ES-I3 (cell line): ENCODE results near the gene APOM.

Source experiments
- H3K36me3 ChIP-seq: 2 replicates; pipeline ENCODE4 v1.6.1; 2013; ENCODE audit warnings: mild to moderate bottlenecking, low read length, control low read depth, moderate library complexity; ENCODE audit not compliant: insufficient read depth
- H3K4me1 ChIP-seq: 2 replicates; pipeline ENCODE4 v1.6.1; 2013; ENCODE audit warnings: mild to moderate bottlenecking, control low read depth, low read length; ENCODE audit not compliant: insufficient read depth
- H3K9ac ChIP-seq: 2 replicates; pipeline ENCODE4 v1.6.1; 2013; ENCODE audit warnings: low read depth, mild to moderate bottlenecking, low read length, moderate library complexity
- H3K9me3 ChIP-seq: 2 replicates; pipeline ENCODE4 v1.6.1; 2013; ENCODE audit warnings: mild to moderate bottlenecking, low read length, moderate library complexity; ENCODE audit not compliant: control insufficient read depth, insufficient read depth

The APOM gene

GRCh38 chr6:31658983-31659648 lies 3.4 kb downstream of the APOM start:
- H3K4me1 ChIP-seq, result no peaks in the 10 kb centered on the region; the same call in 1 of the 2 replicates
- no peaks in the 10 kb centered on the region for H3K9me3 ChIP-seq
- no peaks in the 10 kb centered on the region for H3K36me3 ChIP-seq
- H3K9ac ChIP-seq, result peak overlapping the region; percentile 75; the same call in 1 of the 2 replicates

DNA sequence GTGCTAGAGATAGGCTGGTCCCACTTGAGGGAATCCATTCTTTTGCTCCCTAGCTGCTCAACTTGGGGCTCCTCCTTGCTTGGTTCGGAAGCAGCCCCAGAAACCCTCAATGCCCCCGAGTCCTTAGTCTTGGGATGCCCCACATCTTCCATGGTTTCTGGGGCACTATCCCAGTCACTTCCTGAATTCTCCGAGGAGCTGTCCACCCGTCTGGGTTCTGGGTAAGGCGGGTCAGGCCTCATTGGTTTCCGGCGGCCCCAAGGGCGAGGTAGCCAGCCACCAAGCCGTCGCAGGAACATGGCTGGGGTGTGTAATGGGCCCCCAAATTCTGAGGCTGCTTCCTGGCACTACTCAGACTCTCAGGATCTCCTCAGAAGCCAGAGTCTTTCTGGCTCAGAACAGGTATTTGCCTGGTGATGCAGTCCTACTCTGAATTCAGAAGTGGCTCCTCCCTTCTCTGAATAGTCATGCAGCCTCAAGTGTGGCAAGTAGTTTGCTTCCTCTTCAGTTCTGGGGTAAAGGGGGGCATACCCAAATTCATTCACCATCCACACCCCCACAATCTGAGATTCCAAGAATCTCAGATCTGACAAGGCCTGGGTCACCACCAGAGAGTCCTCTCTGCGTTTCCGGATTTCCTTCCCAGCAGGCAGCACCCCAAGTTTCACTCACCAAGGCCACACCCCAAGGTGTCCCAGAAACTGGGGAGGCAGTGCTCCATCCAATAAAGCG lies 4.1 kb downstream of the APOM start:
- Histone ChIP-seq H3K4me1 (no peaks in the 10 kb centered on the region; the same call in 1 of the 2 replicates), H3K36me3 (no peaks in the 10 kb centered on the region), H3K9ac (peak overlapping the region; percentile 75), H3K9me3 (no peaks in the 10 kb centered on the region)

GRCh38 chr6:31660381-31661261 lies 4.9 kb downstream of the APOM start, which contains the start of gene C6orf47:
Gene C6orf47, minus strand, starts transcription at chr6:31660778. Its CDS starts 831 bp downstream, at chr6:31659947.
- Histone ChIP-seq H3K9me3 (no peaks in the 10 kb centered on the region), H3K36me3 (no peaks in the 10 kb centered on the region), H3K9ac (peak within 1 kb of the TSS; percentile 75), H3K4me1 (no peaks in the 10 kb centered on the region; the same call in 1 of the 2 replicates)

DNA sequence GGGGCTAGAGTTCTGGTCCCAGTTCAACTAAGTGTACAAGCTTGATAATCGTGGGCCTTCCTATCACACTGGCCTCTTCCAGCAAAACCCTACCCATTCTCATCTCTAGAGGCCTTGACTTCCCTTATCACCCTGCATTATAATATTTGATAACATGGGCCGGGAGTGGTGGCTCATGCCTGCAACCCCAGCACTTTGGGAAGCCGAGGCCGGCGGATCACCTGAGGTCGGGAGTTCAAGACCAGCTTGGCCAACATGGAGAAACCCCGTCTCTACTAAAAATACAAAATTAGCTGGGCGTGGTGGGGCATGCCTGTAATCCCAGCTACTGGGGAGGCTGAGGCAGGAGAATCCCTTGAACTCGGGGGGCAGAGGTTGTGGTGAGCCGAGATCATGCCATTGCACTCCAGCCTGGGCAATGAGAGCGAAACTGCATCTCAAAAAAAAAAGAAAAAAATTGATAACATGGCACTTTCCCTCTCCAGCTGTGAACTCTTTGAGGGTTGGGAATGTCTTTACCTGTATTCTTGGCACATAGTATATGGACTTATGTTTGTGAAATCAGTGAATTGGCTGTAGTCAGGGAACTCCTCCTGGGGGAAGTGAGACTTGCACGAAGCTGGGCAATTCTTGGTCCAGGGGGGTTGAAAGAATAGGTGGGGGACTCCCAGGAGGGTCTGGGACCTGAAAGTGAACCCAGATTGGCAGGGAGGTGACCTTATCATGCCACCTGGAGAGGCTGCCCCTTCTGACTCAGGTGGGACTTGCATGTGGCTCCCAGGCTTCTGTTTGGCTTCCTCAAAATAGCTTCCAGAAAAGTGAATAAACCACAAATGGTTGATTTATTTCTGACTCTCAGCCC lies 5.8 kb downstream of the APOM start:
- Histone ChIP-seq H3K4me1 (peaks cover 1% of the 10 kb centered on the region), H3K36me3 (no peaks in the 10 kb centered on the region), H3K9ac (peak overlapping the region; percentile 75; the same call in 1 of the 2 replicates), H3K9me3 (no peaks in the 10 kb centered on the region)

DNA sequence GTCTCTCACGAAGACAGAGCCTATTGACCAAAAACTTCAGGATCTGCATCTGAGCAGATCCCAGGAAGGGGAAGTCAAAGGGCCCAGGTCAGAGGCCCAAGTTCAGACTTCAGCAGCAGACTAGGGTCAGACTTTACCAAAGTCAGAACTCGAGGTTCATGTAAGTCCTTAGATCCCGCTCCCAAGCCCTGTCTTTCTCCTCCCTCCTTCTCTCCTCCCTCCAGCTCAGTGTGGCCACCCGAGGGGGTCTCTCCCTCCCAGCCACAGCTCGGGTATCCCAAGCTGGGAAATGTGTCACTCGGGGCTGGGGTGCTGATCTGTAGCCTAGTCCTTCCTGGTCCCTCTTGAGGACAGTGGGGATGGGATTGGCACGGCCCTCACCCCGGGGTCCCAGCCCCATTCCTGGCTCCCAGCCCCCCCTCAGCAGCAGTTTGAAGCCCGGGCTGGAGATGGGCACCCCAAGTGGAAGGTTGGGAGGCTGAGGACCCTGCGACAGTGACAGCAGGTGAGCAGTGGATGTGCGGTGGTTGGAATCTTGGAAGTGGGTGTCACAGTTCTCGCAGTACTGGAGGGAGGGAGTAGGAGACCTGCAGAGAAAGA lies 6.5 kb downstream of the APOM start:
- Histone ChIP-seq H3K9me3 (no peaks in the 10 kb centered on the region), H3K9ac (no peak overlapping the region), H3K4me1 (peaks cover 6% of the 10 kb centered on the region), H3K36me3 (peaks cover 5% of the 10 kb centered on the region; the same call in 1 of the 2 replicates)

GRCh38 chr6:31663126-31663960 lies 7.6 kb downstream of the APOM start:
- Histone ChIP-seq H3K9ac (peak overlapping the region; percentile 90; the same call in 1 of the 2 replicates), H3K9me3 (no peaks in the 10 kb centered on the region), H3K36me3 (peaks cover 15% of the 10 kb centered on the region), H3K4me1 (peaks cover 6% of the 10 kb centered on the region)

DNA sequence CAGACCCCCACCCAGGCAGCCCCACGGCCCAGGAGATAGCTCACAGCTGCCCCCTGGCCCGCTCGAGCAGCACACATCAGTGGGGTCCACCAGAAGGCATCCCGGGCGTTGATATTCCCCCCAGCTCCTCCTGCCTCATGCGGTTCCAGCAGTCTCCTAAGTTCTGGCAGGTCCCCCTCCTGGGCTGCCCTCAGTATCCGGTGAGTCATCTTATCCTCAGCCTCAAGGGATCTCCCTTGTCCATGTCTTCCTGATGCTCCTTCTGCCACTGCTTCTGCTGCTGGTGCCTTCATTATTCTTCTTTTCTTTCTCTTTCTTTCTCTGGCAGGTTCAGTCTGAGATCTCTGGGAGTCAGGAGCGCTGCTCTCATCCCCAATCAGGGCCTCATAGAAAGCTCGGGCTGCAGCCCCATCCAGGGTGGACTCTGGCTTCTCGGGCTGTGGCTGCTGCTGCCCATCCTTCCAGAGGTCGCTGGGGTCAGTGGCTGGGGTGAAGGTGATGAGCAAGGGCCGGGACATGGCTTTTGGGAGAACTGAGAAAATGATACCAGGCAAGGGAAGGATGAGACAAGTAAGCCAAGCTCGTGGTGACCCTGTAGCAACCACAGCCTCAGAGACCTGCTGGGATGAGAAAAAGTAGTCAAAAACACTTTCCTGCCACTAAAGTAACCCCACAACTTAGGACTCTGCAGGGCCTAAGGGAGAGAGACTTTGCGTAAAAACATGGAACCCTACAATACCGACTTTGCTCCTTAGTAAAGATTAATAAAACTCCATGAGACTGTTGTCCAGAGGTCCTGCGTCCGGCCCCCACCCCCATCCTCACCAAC lies 8.5 kb downstream of the APOM start:
- no peaks in the 10 kb centered on the region for H3K9me3 ChIP-seq
- peaks cover 6% of the 10 kb centered on the region for H3K4me1 ChIP-seq
- peak overlapping the region; percentile 90 for H3K9ac ChIP-seq
- peaks cover 24% of the 10 kb centered on the region for H3K36me3 ChIP-seq

GRCh38 chr6:31664790-31665500 lies 9.3 kb downstream of the APOM start, which contains the start of gene GPANK1:
Gene GPANK1, minus strand, starts transcription at chr6:31664997. Its CDS starts 519 bp downstream, at chr6:31664478.
- H3K36me3 ChIP-seq, result peaks cover 27% of the 10 kb centered on the region

DNA sequence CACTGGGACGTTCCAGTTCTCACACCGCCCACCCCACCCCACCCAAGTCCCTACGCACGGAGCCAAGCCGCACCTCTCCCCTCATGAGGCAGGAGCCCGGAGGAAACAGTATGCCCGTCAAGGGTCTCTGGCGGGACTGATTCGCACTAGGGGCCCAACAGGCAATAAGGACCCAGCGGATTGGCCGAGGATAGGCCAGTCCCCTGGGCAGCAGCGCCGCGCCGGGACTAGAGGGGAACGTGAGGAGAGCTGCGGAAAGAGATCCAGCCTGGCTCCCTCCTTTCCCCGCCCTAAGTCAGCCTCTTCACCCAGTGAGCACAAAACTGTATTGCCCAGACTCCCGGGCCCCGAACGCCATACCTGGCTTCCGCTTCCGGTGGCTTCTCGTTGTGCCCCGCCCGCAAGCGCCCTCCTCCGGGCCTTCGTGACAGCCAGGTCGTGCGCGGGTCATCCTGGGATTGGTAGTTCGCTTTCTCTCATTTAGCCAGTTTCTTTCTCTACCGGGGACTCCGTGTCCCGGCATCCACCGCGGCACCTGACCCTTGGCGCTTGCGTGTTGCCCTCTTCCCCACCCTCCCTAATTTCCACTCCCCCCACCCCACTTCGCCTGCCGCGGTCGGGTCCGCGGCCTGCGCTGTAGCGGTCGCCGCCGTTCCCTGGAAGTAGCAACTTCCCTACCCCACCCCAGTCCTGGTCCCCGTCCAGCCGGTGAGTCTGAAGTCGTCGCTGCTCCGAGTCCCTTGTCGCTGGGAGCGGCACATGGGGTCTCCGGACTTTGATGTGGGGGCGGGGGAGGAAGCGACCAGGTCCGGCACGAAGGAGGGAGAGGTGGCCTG lies 10.0 kb downstream of the APOM start, which contains the start of gene CSNK2B:
Gene CSNK2B, plus strand, starts transcription at position 580 of the 836 bp plus-strand sequence. CDS start 752 bp downstream, outside the sequence.
- no peaks in the 10 kb centered on the region for H3K9me3 ChIP-seq
- H3K9ac ChIP-seq, result peak within 1 kb of the TSS; percentile 90
- peaks cover 6% of the 10 kb centered on the region for H3K4me1 ChIP-seq
- peaks cover 34% of the 10 kb centered on the region for H3K36me3 ChIP-seq

More at GRCh38 chr6:31664790-31665500, 9.3 kb downstream of the APOM start, which contains the start of gene GPANK1:
- Histone ChIP-seq H3K9me3 (no peaks in the 10 kb centered on the region), H3K9ac (peak within 1 kb of the TSS; percentile 90), H3K4me1 (peaks cover 6% of the 10 kb centered on the region)

DNA sequence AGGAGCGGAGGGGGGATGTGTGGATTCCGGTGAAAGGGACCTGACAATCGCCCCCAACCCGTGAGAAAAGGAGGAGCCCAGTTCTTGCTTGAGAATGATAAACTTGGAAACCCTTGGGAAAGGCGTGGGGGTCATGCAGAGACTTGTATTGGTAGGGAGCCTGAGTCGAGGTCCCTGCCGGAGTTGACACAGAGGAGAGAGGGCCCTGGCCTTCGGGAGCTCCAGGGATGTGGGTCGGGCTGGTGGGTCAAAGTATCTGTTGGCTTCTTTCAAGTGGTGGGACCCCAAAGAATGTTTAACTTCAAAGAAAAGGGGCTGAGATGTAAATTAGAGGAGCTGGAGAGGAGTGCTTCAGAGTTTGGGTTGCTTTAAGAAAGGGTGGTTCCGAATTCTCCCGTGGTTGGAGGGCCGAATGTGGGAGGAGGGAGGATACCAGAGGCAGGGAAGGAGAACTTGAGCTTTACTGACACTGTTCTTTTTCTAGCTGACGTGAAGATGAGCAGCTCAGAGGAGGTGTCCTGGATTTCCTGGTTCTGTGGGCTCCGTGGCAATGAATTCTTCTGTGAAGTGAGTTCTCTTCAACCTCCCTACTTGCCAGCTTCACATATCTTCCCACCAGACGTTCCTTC lies 10.8 kb downstream of the APOM start:
- Histone ChIP-seq H3K9me3 (no peaks in the 10 kb centered on the region), H3K4me1 (peaks cover 6% of the 10 kb centered on the region), H3K9ac (peak overlapping the region; percentile 90), H3K36me3 (peaks cover 36% of the 10 kb centered on the region)
